ENCODE measurements around the gene ARHGEF39. TPM values are rescaled to one million over a fixed set of nuclear protein-coding genes. Genes with fewer than 3 reads are reported as not detected.

Gene ARHGEF39
- total RNA-seq, 1 donor from 2014 or later = 1.0 TPM

- no peak for DNase-seq (ENCODE audit: low read depth in 2 of 2)
These were observed 26.8 kb upstream of the ARHGEF39 start for GRCh38 chr9:35691757-35692301.

GRCh38 chr9:35691334-35691650 is 26.3 kb upstream of the ARHGEF39 start:
- DNase-seq (ENCODE audit: low read depth in 2 of 2) = no peak

GRCh38 chr9:35690614-35691333 is 25.8 kb upstream of the ARHGEF39 start:
- DNase-seq (ENCODE audit: low read depth in 2 of 2) = peak; percentile 30 to 80

GRCh38 chr9:35690294-35690613 is 25.3 kb upstream of the ARHGEF39 start:
- no peak for DNase-seq (ENCODE audit: low read depth in 2 of 2)

GRCh38 chr9:35689542-35690293 is 24.7 kb upstream of the ARHGEF39 start, which contains the start of gene TPM2:
TSS of gene TPM2 (minus strand) at chr9:35689925. CDS start at chr9:35689817, 108 bp downstream.
- DNase-seq (ENCODE audit: low read depth in 2 of 2) = peak in 1 of 2 donors; percentile 17

- DNase-seq (ENCODE audit: low read depth in 2 of 2) = peak in 1 of 2 donors; percentile 21
These were observed 23.9 kb upstream of the ARHGEF39 start for GRCh38 chr9:35688558-35689541.

- DNase-seq (ENCODE audit: low read depth in 2 of 2) = no peak
These were observed 23.1 kb upstream of the ARHGEF39 start for GRCh38 chr9:35687972-35688557.

- no peak for DNase-seq (ENCODE audit: low read depth in 2 of 2)
These were observed 22.3 kb upstream of the ARHGEF39 start for GRCh38 chr9:35687306-35687705.

GRCh38 chr9:35686222-35687203 is 21.5 kb upstream of the ARHGEF39 start:
- no peak for DNase-seq (ENCODE audit: low read depth in 2 of 2)

- no peak for DNase-seq (ENCODE audit: low read depth in 2 of 2)
These were observed 20.5 kb upstream of the ARHGEF39 start for GRCh38 chr9:35685506-35685905.

GRCh38 chr9:35684921-35685320 is 19.9 kb upstream of the ARHGEF39 start:
- DNase-seq (ENCODE audit: low read depth in 2 of 2) = no peak

- no peak for DNase-seq (ENCODE audit: low read depth in 2 of 2)
These were observed 18.3 kb upstream of the ARHGEF39 start for GRCh38 chr9:35683323-35683722.

- DNase-seq (ENCODE audit: low read depth in 2 of 2) = no peak
These were observed 17.7 kb upstream of the ARHGEF39 start for GRCh38 chr9:35682520-35683315.

GRCh38 chr9:35682051-35682450 is 17.1 kb upstream of the ARHGEF39 start:
- no peak for DNase-seq (ENCODE audit: low read depth in 2 of 2)

GRCh38 chr9:35681341-35682002 is 16.5 kb upstream of the ARHGEF39 start:
- no peak for DNase-seq (ENCODE audit: low read depth in 2 of 2)

GRCh38 chr9:35680331-35681105 is 15.5 kb upstream of the ARHGEF39 start:
- no peak for DNase-seq (ENCODE audit: low read depth in 2 of 2)

- DNase-seq (ENCODE audit: low read depth in 2 of 2) = no peak
These were observed 14.9 kb upstream of the ARHGEF39 start for GRCh38 chr9:35679766-35680330.

GRCh38 chr9:35679091-35679490 is 14.1 kb upstream of the ARHGEF39 start:
- no peak for DNase-seq (ENCODE audit: low read depth in 2 of 2)
